T-helper 2 cell treated with Interferon-gamma antibody and Interleukin-4, amounts not matched to agents 5 μg/mL and 100 μg/mL, for 36 hours (primary cell): ENCODE data around the gene SMTNL2.
A peak's percentile ranks its signal among the peaks of the same experiment; 100 is the strongest.
"Not testable (repeated sequence)": the region's sequence is repeated elsewhere in the genome, so short reads cannot be mapped to it uniquely, and the experiment has no call there.

Experiments used
- DNase-seq: peaks from one replicate; pipeline ENCODE4 v3.0.0; 2021; ENCODE audit warnings: low spot score
- H3K27ac Mint-ChIP-seq: one replicate; pipeline ENCODE4 v1.8.0; 2021; ENCODE audit warnings: mild to moderate bottlenecking, mixed read lengths
- H3K27me3 Mint-ChIP-seq: one replicate; pipeline ENCODE4 v1.8.0; 2021; ENCODE audit warnings: low read depth, mixed read lengths
- H3K36me3 Mint-ChIP-seq: one replicate; pipeline ENCODE4 v1.8.0; 2021; ENCODE audit warnings: low read depth, mixed read lengths
- H3K4me1 Mint-ChIP-seq: one replicate; pipeline ENCODE4 v1.8.0; 2021; ENCODE audit warnings: low read depth, mixed read lengths
- H3K4me3 Mint-ChIP-seq: one replicate; pipeline ENCODE4 v1.8.0; 2022; ENCODE audit warnings: mild to moderate bottlenecking, moderate library complexity, mixed read lengths
- H3K9me3 Mint-ChIP-seq: one replicate; pipeline ENCODE4 v1.8.0; 2021; ENCODE audit warnings: mixed read lengths

The SMTNL2 gene

GRCh38 chr17:4579678-4580077 is 4.7 kb upstream of the SMTNL2 start:
- H3K9me3 Mint-ChIP-seq = no peaks in the 10 kb centered on the region
- DNase-seq = no peak
- H3K36me3 Mint-ChIP-seq = no peaks in the 10 kb centered on the region
- peaks cover 2% of the 10 kb centered on the region for H3K4me1 Mint-ChIP-seq
- H3K27ac Mint-ChIP-seq = no peak overlapping the region
- H3K27me3 Mint-ChIP-seq = peaks cover 24% of the 10 kb centered on the region
- no peak overlapping the region for H3K4me3 Mint-ChIP-seq

- Mint-ChIP-seq H3K4me1 (peaks cover 2% of the 10 kb centered on the region), H3K36me3 (no peaks in the 10 kb centered on the region), H3K27ac (no peak overlapping the region), H3K4me3 (no peak overlapping the region), H3K27me3 (peaks cover 28% of the 10 kb centered on the region), H3K9me3 (no peaks in the 10 kb centered on the region)
- DNase-seq = no peak
Observed at GRCh38 chr17:4580291-4580690, 4.0 kb upstream of the SMTNL2 start.

GRCh38 chr17:4582101-4582501 is 2.2 kb upstream of the SMTNL2 start:
- Mint-ChIP-seq H3K27ac (no peak overlapping the region), H3K4me1 (peaks cover 2% of the 10 kb centered on the region), H3K4me3 (no peak overlapping the region), H3K9me3 (no peaks in the 10 kb centered on the region), H3K27me3 (peaks cover 40% of the 10 kb centered on the region), H3K36me3 (no peaks in the 10 kb centered on the region)
- DNase-seq = no peak

DNA sequence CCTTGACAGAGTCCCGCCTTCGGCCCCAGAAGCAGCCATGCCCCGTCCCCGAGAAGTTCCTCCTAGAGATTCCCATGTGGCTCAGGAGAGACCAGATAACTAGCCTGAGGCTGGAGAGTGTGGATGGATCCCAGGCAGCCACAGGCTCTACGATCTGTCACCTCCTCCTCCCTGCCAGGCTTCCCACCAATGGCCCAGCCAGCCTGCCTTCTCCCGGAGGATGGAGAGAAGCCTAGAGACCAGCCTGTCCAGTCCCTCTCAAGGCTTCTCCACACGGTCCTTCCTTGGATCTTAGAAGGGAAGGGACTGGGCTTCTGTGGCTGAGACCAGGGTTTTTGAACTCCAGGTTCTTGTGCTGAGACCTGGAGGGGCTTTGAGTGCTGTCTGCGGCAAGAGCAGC is 1.6 kb upstream of the SMTNL2 start:
- no peaks in the 10 kb centered on the region for H3K36me3 Mint-ChIP-seq
- H3K4me1 Mint-ChIP-seq = peaks cover 2% of the 10 kb centered on the region
- peaks cover 40% of the 10 kb centered on the region for H3K27me3 Mint-ChIP-seq
- H3K9me3 Mint-ChIP-seq = no peaks in the 10 kb centered on the region
- no peak for DNase-seq
- H3K27ac Mint-ChIP-seq = no peak overlapping the region
- H3K4me3 Mint-ChIP-seq = no peak overlapping the region

- H3K27me3 Mint-ChIP-seq = peaks cover 40% of the 10 kb centered on the region
- DNase-seq = no peak
- no peaks in the 10 kb centered on the region for H3K36me3 Mint-ChIP-seq
- peaks cover 2% of the 10 kb centered on the region for H3K4me1 Mint-ChIP-seq
- no peak overlapping the region for H3K27ac Mint-ChIP-seq
- H3K4me3 Mint-ChIP-seq = no peak overlapping the region
- no peaks in the 10 kb centered on the region for H3K9me3 Mint-ChIP-seq
Observed at GRCh38 chr17:4583206-4583605, 1.1 kb upstream of the SMTNL2 start.

GRCh38 chr17:4583782-4584100 is 588 bp upstream of the SMTNL2 start:
- DNase-seq = no peak
- peaks cover 2% of the 10 kb centered on the region for H3K4me1 Mint-ChIP-seq
- H3K36me3 Mint-ChIP-seq = no peaks in the 10 kb centered on the region
- H3K4me3 Mint-ChIP-seq = peak overlapping the region; percentile 64
- peaks cover 40% of the 10 kb centered on the region for H3K27me3 Mint-ChIP-seq
- H3K27ac Mint-ChIP-seq = no peak overlapping the region
- H3K9me3 Mint-ChIP-seq = no peaks in the 10 kb centered on the region

- no peak overlapping the region for H3K27ac Mint-ChIP-seq
- no peak overlapping the region for H3K4me3 Mint-ChIP-seq
- peaks cover 2% of the 10 kb centered on the region for H3K4me1 Mint-ChIP-seq
- H3K9me3 Mint-ChIP-seq = no peaks in the 10 kb centered on the region
- H3K27me3 Mint-ChIP-seq = peaks cover 40% of the 10 kb centered on the region
- DNase-seq = no peak
- H3K36me3 Mint-ChIP-seq = no peaks in the 10 kb centered on the region
Observed at GRCh38 chr17:4584917-4585637, 748 bp downstream of the SMTNL2 start.

GRCh38 chr17:4585638-4585994 is 1.3 kb downstream of the SMTNL2 start:
- no peaks in the 10 kb centered on the region for H3K36me3 Mint-ChIP-seq
- H3K27ac Mint-ChIP-seq = no peak overlapping the region
- DNase-seq = no peak
- no peaks in the 10 kb centered on the region for H3K9me3 Mint-ChIP-seq
- peaks cover 2% of the 10 kb centered on the region for H3K4me1 Mint-ChIP-seq
- peaks cover 45% of the 10 kb centered on the region for H3K27me3 Mint-ChIP-seq
- no peak overlapping the region for H3K4me3 Mint-ChIP-seq

- H3K4me3 Mint-ChIP-seq = no peak overlapping the region
Observed at GRCh38 chr17:4586043-4586442, 1.7 kb downstream of the SMTNL2 start.

GRCh38 chr17:4587195-4587594 is 2.9 kb downstream of the SMTNL2 start:
- Mint-ChIP-seq H3K27ac (no peak overlapping the region), H3K27me3 (peaks cover 41% of the 10 kb centered on the region), H3K4me1 (peaks cover 2% of the 10 kb centered on the region), H3K9me3 (no peaks in the 10 kb centered on the region), H3K4me3 (no peak overlapping the region), H3K36me3 (no peaks in the 10 kb centered on the region)
- DNase-seq = no peak

More at GRCh38 chr17:4586043-4586442, 1.7 kb downstream of the SMTNL2 start:
- Mint-ChIP-seq H3K27me3 (peaks cover 45% of the 10 kb centered on the region), H3K9me3 (no peaks in the 10 kb centered on the region), H3K27ac (no peak overlapping the region), H3K36me3 (no peaks in the 10 kb centered on the region), H3K4me1 (peaks cover 2% of the 10 kb centered on the region)
- DNase-seq = no peak

DNA sequence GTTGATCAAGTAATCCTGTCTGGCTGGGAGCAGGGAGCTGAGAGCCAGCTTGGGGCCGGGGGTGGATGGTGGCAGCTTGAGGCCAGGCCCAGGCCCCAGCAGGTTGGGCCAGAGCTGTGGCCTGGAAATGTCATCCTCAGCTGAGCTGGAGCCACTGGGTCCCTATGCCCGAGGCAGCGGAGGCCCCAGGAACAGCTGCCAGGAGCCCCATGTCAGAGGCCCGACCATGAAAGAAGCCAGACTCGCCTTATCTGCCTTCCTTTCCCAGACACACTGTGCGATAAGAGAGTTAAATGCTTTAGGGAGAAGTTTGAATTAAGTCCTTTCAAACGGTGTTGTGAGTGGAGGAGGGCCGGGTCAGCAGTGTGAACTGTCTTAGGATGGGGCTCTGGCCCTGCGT is 3.5 kb downstream of the SMTNL2 start:
- peaks cover 2% of the 10 kb centered on the region for H3K4me1 Mint-ChIP-seq
- H3K27me3 Mint-ChIP-seq = peaks cover 37% of the 10 kb centered on the region
- no peak overlapping the region for H3K27ac Mint-ChIP-seq
- DNase-seq = no peak
- H3K36me3 Mint-ChIP-seq = no peaks in the 10 kb centered on the region
- no peaks in the 10 kb centered on the region for H3K9me3 Mint-ChIP-seq
- H3K4me3 Mint-ChIP-seq = no peak overlapping the region

GRCh38 chr17:4588391-4588790 is 4.1 kb downstream of the SMTNL2 start:
- no peak for DNase-seq
- Mint-ChIP-seq H3K27ac (no peak overlapping the region), H3K9me3 (no peaks in the 10 kb centered on the region), H3K4me3 (no peak overlapping the region), H3K36me3 (no peaks in the 10 kb centered on the region), H3K27me3 (peaks cover 31% of the 10 kb centered on the region), H3K4me1 (peaks cover 2% of the 10 kb centered on the region)

DNA sequence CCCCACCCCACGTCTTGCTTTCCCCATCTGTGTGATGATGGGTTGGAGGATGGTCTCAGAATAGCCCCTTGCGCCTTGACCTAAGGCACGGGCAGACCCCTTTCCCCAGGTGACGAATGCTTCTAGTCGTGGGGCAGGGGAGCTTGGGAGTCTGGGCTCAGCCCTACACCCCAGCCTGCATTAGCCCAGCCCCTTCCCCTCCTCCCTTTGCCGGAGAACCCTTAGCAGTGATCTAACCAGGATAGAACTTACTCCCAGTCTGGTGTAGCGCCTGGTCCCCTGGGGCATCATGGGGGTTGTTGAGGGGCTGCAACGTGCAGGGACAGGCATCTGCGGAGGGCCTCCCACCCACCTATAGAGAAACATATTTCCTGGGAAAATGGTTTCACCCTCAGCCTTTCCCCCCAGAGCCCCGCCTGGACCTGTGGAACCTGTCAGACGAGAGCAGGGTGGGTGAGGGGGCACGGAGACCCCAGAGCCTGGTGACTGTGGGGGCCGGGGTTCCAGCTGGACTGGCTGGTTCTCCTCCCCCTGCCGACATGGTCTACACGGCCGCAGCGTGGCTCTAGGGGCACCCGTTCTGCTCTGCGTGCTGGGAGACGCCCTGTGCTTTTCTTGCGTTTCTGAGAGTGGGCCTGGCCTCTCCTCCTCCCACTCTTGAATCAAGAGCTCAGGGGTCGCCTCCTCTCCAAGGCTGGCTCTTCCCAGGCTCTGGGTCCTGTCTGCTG is 4.7 kb downstream of the SMTNL2 start:
- H3K4me1 Mint-ChIP-seq = no peaks in the 10 kb centered on the region
- H3K36me3 Mint-ChIP-seq = no peaks in the 10 kb centered on the region
- H3K27me3 Mint-ChIP-seq = peaks cover 25% of the 10 kb centered on the region
- H3K4me3 Mint-ChIP-seq = no peak overlapping the region
- H3K27ac Mint-ChIP-seq = no peak overlapping the region
- no peak for DNase-seq
- H3K9me3 Mint-ChIP-seq = no peaks in the 10 kb centered on the region

- H3K27me3 Mint-ChIP-seq = peaks cover 23% of the 10 kb centered on the region
- not testable (repeated sequence) for H3K36me3 Mint-ChIP-seq, H3K4me3 Mint-ChIP-seq
Observed at GRCh38 chr17:4590042-4590441, 5.7 kb downstream of the SMTNL2 start.

More at GRCh38 chr17:4590042-4590441, 5.7 kb downstream of the SMTNL2 start:
- H3K4me1 Mint-ChIP-seq, H3K27ac Mint-ChIP-seq, H3K9me3 Mint-ChIP-seq, DNase-seq: not testable (repeated sequence)
